Upper lobe of right lung (tissue), 1 donor: ENCODE data around the gene MYO18A. TPM values are rescaled to one million over a fixed set of nuclear protein-coding genes. Genes with fewer than 3 reads are reported as not detected.

ENCODE experiments used
- ATAC-seq: fragments of 200-7000 bp; cut with Tn5 transposase; one replicate; pipeline ENCODE4 v1.9.1; 2020; ENCODE audit warnings: mild to moderate bottlenecking, moderate library complexity
- DNase-seq: peaks from one replicate; pipeline ENCODE4 v3.0.0-alpha.2; 2020
- H3K27ac ChIP-seq: fragments of 200-600 bp; one replicate; pipeline ENCODE4 v1.8.0; 2022
- H3K27me3 ChIP-seq: fragments of 200-600 bp; one replicate; pipeline ENCODE4 v1.8.0; 2022; ENCODE audit warnings: mild to moderate bottlenecking
- H3K36me3 ChIP-seq: fragments of 200-600 bp; one replicate; pipeline ENCODE4 v1.8.0; 2022
- H3K4me1 ChIP-seq: fragments of 200-600 bp; one replicate; pipeline ENCODE4 v1.8.0; 2022
- H3K4me3 ChIP-seq: fragments of 200-600 bp; one replicate; pipeline ENCODE4 v1.8.0; 2022; ENCODE audit warnings: mild to moderate bottlenecking
- H3K9me3 ChIP-seq: fragments of 200-600 bp; one replicate; pipeline ENCODE4 v1.8.0; 2022
- CTCF ChIP-seq: fragments of 200-600 bp; IDR thresholded peaks from one replicate; pipeline ENCODE4 v1.8.0; 2022; ENCODE audit warnings: antibody characterized with exemption
- intact Hi-C: fragments of 100-400 bp; cut with DNase I; formaldehyde crosslinking; loops from one replicate; pipeline ENCODE4 v1.11.0; 2022
- total RNA-seq: library from RNA; stranded (reverse); fragmentation: NEBNext Ultra II Directional; extraction: Animal tissue kit (Norgen Biotek cat#: 25700); gene quantifications from one replicate; pipeline ENCODE4 v1.2.1, GENCODE V29; 2021
- donor health status: DM: no; HTN: yes; CAD: no; lungs with severe emphysema.

The MYO18A gene
- total RNA-seq, 1 donor from 2014 or later: 51.0 TPM

- intact Hi-C loops: no loop called here
- no peak for TF ChIP-seq CTCF
Measured at GRCh38 chr17:29021226-29021625, 159.0 kb downstream of the MYO18A start.

More at GRCh38 chr17:29021226-29021625, 159.0 kb downstream of the MYO18A start:
- Histone ChIP-seq H3K4me3 (no peak overlapping the region), H3K4me1 (peaks cover 5% of the 10 kb centered on the region), H3K27ac (no peak overlapping the region), H3K27me3 (peaks cover 61% of the 10 kb centered on the region), H3K36me3 (no peaks in the 10 kb centered on the region), H3K9me3 (no peaks in the 10 kb centered on the region)
- no peak for DNase-seq
- ATAC-seq: no peak

Other genes with a start within 250 kb of the MYO18A start
- 40.0 TPM for gene PHF12, start 228.9 kb downstream of the MYO18A start, total RNA-seq
- gene SEZ6, start 174.4 kb downstream of the MYO18A start, total RNA-seq: not detected
- 0.87 TPM for gene PIPOX, start 137.3 kb downstream of the MYO18A start, total RNA-seq
- gene CRYBA1, start 66.5 kb upstream of the MYO18A start, total RNA-seq: not detected
- gene NUFIP2, start 113.8 kb upstream of the MYO18A start, total RNA-seq: 51.5 TPM
- 60.2 TPM for gene TAOK1, start 210.0 kb upstream of the MYO18A start, total RNA-seq